Keratinocyte (primary cell): Measurements from ENCODE around the gene BCAP31.

Experiments
- EZH2 ChIP-seq: IDR thresholded peaks from one replicate; pipeline ENCODE4 v1.6.1; 2012; ENCODE audit warnings: inconsistent platforms, mild to moderate bottlenecking, low read length, moderate library complexity
- TF ChIP-seq, protein P1 (sequence below), 3 experiments: IDR thresholded peaks in 1 of 3; conservative IDR thresholded peaks in 1 of 3; optimal IDR thresholded peaks in 1 of 3; 2 replicates in 2 of 3; 3 replicates in 1 of 3; pipeline versions ENCODE3 to v1.5.1; 2011; ENCODE audit warnings: low read length in 3 of 3, mild to moderate bottlenecking in 3 of 3, moderate library complexity in 2 of 3, control low read depth in 1 of 3, inconsistent platforms in 1 of 3; ENCODE audit not compliant: insufficient read depth in 2 of 3; ENCODE audit errors: extremely low read depth in 1 of 3

DNA sequence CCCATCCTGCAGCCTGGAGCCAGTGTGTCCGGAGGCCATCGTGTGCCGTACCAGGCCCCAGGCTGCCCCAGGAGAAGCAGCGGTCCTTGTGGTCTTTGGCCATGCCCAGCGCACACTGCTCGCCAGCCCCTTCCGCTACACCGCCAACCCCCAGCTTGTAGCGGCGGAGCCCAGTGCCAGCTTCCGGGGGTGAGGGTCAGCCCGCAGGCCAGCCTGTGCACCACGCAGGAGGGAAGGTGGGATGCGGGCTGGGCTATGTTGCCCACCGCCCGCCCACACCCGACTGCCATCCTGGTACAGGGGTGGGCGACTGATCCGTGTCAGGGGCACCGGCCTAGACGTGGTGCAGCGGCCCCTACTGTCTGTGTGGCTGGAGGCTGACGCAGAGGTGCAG is 49.0 kb upstream of the BCAP31 start:
- TF ChIP-seq, protein P1, sequence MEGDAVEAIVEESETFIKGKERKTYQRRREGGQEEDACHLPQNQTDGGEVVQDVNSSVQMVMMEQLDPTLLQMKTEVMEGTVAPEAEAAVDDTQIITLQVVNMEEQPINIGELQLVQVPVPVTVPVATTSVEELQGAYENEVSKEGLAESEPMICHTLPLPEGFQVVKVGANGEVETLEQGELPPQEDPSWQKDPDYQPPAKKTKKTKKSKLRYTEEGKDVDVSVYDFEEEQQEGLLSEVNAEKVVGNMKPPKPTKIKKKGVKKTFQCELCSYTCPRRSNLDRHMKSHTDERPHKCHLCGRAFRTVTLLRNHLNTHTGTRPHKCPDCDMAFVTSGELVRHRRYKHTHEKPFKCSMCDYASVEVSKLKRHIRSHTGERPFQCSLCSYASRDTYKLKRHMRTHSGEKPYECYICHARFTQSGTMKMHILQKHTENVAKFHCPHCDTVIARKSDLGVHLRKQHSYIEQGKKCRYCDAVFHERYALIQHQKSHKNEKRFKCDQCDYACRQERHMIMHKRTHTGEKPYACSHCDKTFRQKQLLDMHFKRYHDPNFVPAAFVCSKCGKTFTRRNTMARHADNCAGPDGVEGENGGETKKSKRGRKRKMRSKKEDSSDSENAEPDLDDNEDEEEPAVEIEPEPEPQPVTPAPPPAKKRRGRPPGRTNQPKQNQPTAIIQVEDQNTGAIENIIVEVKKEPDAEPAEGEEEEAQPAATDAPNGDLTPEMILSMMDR (optimal IDR thresholded peaks at IDR 0.05 in 1 of 3, IDR thresholded peaks at IDR 0.05 in 1 of 3, conservative IDR thresholded peaks at IDR 0.05 in 1 of 3; ENCODE audit: extremely low read depth in 1 of 3, insufficient read depth in 2 of 3, low read length in 3 of 3): no peak
- no peak for TF ChIP-seq EZH2
